ENCODE data around the gene UBE2D2. TPM values are rescaled to one million over a fixed set of nuclear protein-coding genes. Genes with fewer than 3 reads are reported as not detected.

Gene UBE2D2
- total and polyA plus RNA-seq, 2 of the 4 experiments (the other 2 are of a cell fraction) = 26.9 to 35.7 TPM

DNA sequence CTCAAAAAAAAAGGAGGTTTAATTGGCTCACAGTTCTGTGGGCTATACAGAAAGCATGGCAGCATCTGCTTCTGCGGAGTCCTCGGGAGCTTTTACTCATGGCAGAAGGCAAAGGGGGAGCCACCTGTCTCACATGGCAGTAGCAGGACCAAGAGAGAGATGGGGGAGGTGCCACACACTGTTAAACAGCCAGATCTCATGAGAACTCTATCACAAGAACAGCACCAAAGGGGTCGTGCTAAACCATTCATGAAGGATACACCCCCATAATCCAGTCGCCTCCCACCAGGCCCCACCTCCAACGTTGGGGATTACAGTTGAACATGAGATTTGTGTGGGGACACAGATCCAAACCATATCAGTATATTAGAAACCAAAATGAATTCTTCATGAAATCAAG lies 58.7 kb downstream of the UBE2D2 start:
- no peak overlapping the region for H2AK5ac ChIP-seq (ENCODE audit: low read depth, low read length)
- H3K9me3 ChIP-seq (ENCODE audit: control insufficient read depth, insufficient read depth, low read length) = no peaks in the 10 kb centered on the region
- no peak overlapping the region for H2BK120ac ChIP-seq (ENCODE audit: low read depth, low read length)
- peaks cover 32% of the 10 kb centered on the region for H3K36me3 ChIP-seq (ENCODE audit: control insufficient read depth, insufficient read depth, low read length)
- H3K4me2 ChIP-seq (ENCODE audit: low read depth, low read length) = no peak overlapping the region
- no peak overlapping the region for H4K5ac ChIP-seq (ENCODE audit: low read depth, low read length)
- peaks cover 13 to 20% of the 10 kb centered on the region in 2 experiments for H3K79me1 ChIP-seq (ENCODE audit: low read depth in 1 of 2, low read length in 2 of 2)
- no peak for DNase-seq
- POLR2A ChIA-PET (ENCODE audit: unreplicated experiment) = no interaction called here
- dilution Hi-C loops (cut with HindIII; ENCODE audit: low sequenced_read_pairs, unreplicated experiment) = no loop called here
- H2AK9ac ChIP-seq (replicated peaks; ENCODE audit: low read depth, low read length, poor library complexity) = no peak overlapping the region
- H2AFZ ChIP-seq (replicated peaks; ENCODE audit: low read length, poor library complexity) = no peak overlapping the region
- H3K4me1 ChIP-seq (ENCODE audit: control insufficient read depth, insufficient read depth, low read length) = no peaks in the 10 kb centered on the region
- ATAC-seq (ENCODE audit: low read depth) = no peak
- WGBS, 2 experiments (ENCODE audit: extremely low coverage in 2 of 2, insufficient read length in 1 of 2) = 92% methylated on average over 2 of the region's 5 CpGs; no CpG with 5 or more reads in 1 of the 2 experiments
- intact Hi-C loops (cut with micrococcal nuclease) = no loop called here
- H3K27me3 ChIP-seq (ENCODE audit: control insufficient read depth, insufficient read depth, low read length) = no peaks in the 10 kb centered on the region
- H3K27ac ChIP-seq (ENCODE audit: insufficient read depth, low read length) = no peak overlapping the region
- no peak overlapping the region for H2BK15ac ChIP-seq (ENCODE audit: low read depth, low read length)
- no peak overlapping the region for H3K56ac ChIP-seq (ENCODE audit: extremely low read depth, insufficient read depth, low read length)
- no peaks in the 10 kb centered on the region for H3K9me1 ChIP-seq (ENCODE audit: insufficient read depth, low read length)
- no peak overlapping the region for H4K91ac ChIP-seq (ENCODE audit: insufficient read depth, low read depth, low read length)
- CTCF ChIA-PET = no interaction called here
- no peak overlapping the region for H3K4me3 ChIP-seq (ENCODE audit: insufficient read depth, low read depth, low read length)
- H4K20me1 ChIP-seq (ENCODE audit: insufficient read depth, low read length) = no peaks in the 10 kb centered on the region
- no peak overlapping the region for H3K9ac ChIP-seq (ENCODE audit: low read depth, low read length)
- no peak overlapping the region for H4K8ac ChIP-seq (ENCODE audit: low read depth in 2 of 2, low read length in 2 of 2)
- TF ChIP-seq ELK1 (IDR thresholded peaks at IDR 0.05; ENCODE audit: borderline replicate concordance, low read depth, low read length) = no peak
- TF ChIP-seq RCOR1 (IDR thresholded peaks at IDR 0.05; ENCODE audit: insufficient replicate concordance, low read length) = no peak
- no peak for TF ChIP-seq SMC3 (IDR thresholded peaks at IDR 0.05; ENCODE audit: low read depth, low read length)
- TF ChIP-seq MAZ (IDR thresholded peaks at IDR 0.05; ENCODE audit: borderline replicate concordance, low read depth, low read length) = no peak
- TF ChIP-seq FOS (IDR thresholded peaks at IDR 0.05; ENCODE audit: low read depth, low read length) = no peak
- TF ChIP-seq RFX5 (IDR thresholded peaks at IDR 0.05; ENCODE audit: low read depth, low read length) = no peak
- no peak for TF ChIP-seq CEBPB (IDR thresholded peaks at IDR 0.05; ENCODE audit: low read depth, low read length)
- TF ChIP-seq RAD21 (IDR thresholded peaks at IDR 0.05; ENCODE audit: low read length) = no peak
- no peak for TF ChIP-seq CTCF (conservative IDR thresholded peaks at IDR 0.05; ENCODE audit: low read depth, low read length)
- TF ChIP-seq POLR2A (IDR thresholded peaks at IDR 0.05; ENCODE audit: low read depth, low read length) = no peak
- no peak for TF ChIP-seq BHLHE40 (IDR thresholded peaks at IDR 0.05; ENCODE audit: low read depth, low read length)
- no peak for TF ChIP-seq MXI1 (IDR thresholded peaks at IDR 0.05; ENCODE audit: borderline replicate concordance, low read depth, low read length)
- TF ChIP-seq MAFK (IDR thresholded peaks at IDR 0.05; ENCODE audit: low read depth, low read length) = no peak
- TF ChIP-seq CHD1 (IDR thresholded peaks at IDR 0.05; ENCODE audit: low read depth, low read length) = no peak
- no peak for TF ChIP-seq NFE2L2 (IDR thresholded peaks at IDR 0.05; ENCODE audit: low read depth, low read length)
- TF ChIP-seq, protein P1, sequence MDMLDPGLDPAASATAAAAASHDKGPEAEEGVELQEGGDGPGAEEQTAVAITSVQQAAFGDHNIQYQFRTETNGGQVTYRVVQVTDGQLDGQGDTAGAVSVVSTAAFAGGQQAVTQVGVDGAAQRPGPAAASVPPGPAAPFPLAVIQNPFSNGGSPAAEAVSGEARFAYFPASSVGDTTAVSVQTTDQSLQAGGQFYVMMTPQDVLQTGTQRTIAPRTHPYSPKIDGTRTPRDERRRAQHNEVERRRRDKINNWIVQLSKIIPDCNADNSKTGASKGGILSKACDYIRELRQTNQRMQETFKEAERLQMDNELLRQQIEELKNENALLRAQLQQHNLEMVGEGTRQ (IDR thresholded peaks at IDR 0.05; ENCODE audit: low read depth, low read length) = no peak
- in situ Hi-C loops (cut with MboI; ENCODE audit: low sequenced_read_pairs) = no loop called here
- no peak overlapping the region for H2BK5ac ChIP-seq (ENCODE audit: low read depth, low read length, poor library complexity, severe bottlenecking)
- no peak overlapping the region for H2BK20ac ChIP-seq (ENCODE audit: low read depth, low read length)
- H3K18ac ChIP-seq (ENCODE audit: low read depth, low read length) = no peak overlapping the region
- BruUV-seq (replicated peaks) = no TSS peak
- no peak overlapping the region for H3K23ac ChIP-seq (ENCODE audit: low read depth, low read length)
- H3K14ac ChIP-seq (replicated peaks; ENCODE audit: low read depth, low read length) = no peak overlapping the region
- H3K4ac ChIP-seq (ENCODE audit: low read depth, low read length) = no peak overlapping the region
